GM18520 (cell line): ENCODE measurements around the gene TAGLN2.
"Not testable (repeated sequence)": the region's sequence is repeated elsewhere in the genome, so short reads cannot be mapped to it uniquely, and the experiment has no call there.

Source experiments
- ATAC-seq: cut with Tn5 transposase; IDR thresholded peaks from one replicate; pipeline ENCODE4 v1.9.1; 2021; ENCODE audit not compliant: unreplicated experiment

The TAGLN2 gene

GRCh38 chr1:159902541-159902940 is 22.8 kb downstream of the TAGLN2 start:
- ATAC-seq = no peak

DNA sequence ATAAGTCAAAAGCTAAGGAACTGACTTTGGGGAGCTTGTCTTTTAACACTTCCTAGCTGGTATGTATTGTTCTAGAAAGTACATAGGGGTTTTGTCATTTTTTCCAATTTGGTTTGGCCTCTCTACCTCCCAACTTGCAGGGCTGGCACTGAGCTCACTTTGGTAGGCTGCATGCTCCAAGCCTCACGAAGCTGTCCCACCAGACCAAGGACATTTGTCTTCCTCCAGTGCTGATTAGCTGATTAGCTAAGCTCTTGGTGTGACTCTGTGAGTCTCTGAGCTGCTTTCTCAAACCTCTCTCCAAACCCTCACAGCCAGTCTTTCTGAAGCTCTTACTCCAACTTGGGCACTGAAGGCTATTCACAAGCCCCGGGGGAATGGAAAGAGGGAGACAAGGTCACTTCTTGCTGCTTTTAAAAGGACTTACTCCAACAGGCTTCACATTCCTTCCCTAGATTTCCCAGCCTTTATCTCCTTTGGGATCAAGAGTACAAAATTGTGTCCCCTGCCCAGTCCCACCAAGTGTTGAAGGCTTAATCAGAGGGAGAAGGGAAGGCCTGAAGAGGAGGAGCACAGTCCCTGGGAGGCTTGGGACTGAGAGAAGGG is 24.4 kb downstream of the TAGLN2 start:
- ATAC-seq = no peak

DNA sequence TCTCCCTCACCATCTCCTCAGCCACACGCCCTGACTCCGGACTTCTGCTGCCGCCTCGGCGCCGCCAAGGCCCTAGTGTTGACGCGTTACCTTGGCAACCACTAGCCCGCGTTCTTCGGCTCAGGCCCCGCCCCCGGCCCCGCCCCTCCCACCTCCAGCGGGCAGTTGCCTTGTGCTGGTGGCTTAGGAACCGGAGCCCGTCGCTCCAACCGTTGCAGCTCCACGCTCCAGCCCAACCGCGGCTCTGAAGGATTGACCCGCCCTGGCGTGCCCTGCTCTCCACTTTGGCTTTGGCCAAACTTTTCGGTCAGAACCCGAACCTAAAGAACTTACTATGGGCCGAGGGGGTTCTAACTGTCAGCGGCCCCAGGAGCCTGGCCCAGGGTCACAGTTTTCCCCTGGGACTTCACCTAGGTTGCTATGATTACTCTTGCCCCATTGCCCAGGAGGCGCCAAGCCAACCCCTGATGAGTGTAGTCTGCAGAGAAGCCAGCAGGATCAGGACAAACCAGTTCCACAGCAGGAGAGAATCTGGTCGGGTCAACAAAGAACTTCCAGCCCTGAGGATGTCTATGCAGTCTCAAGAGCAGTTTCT is 25.1 kb downstream of the TAGLN2 start, which contains the start of gene CFAP45:
Gene CFAP45 (minus strand): TSS at position 80 of the 595 bp plus-strand sequence. CDS start 67 bp downstream, at position 13.
- no peak for ATAC-seq

GRCh38 chr1:159899634-159900033 is 25.7 kb downstream of the TAGLN2 start:
- ATAC-seq = not testable (repeated sequence)

- no peak for ATAC-seq
These were observed 26.8 kb downstream of the TAGLN2 start for GRCh38 chr1:159898527-159898926.

- no peak for ATAC-seq
These were observed 27.3 kb downstream of the TAGLN2 start for GRCh38 chr1:159897962-159898361.

- no peak for ATAC-seq
These were observed 28.8 kb downstream of the TAGLN2 start for GRCh38 chr1:159896546-159896930.

GRCh38 chr1:159895836-159896545 is 29.3 kb downstream of the TAGLN2 start:
- no peak for ATAC-seq

- no peak for ATAC-seq
These were observed 30.0 kb downstream of the TAGLN2 start for GRCh38 chr1:159895286-159895685.

- ATAC-seq = no peak
These were observed 32.4 kb downstream of the TAGLN2 start for GRCh38 chr1:159892944-159893343.

DNA sequence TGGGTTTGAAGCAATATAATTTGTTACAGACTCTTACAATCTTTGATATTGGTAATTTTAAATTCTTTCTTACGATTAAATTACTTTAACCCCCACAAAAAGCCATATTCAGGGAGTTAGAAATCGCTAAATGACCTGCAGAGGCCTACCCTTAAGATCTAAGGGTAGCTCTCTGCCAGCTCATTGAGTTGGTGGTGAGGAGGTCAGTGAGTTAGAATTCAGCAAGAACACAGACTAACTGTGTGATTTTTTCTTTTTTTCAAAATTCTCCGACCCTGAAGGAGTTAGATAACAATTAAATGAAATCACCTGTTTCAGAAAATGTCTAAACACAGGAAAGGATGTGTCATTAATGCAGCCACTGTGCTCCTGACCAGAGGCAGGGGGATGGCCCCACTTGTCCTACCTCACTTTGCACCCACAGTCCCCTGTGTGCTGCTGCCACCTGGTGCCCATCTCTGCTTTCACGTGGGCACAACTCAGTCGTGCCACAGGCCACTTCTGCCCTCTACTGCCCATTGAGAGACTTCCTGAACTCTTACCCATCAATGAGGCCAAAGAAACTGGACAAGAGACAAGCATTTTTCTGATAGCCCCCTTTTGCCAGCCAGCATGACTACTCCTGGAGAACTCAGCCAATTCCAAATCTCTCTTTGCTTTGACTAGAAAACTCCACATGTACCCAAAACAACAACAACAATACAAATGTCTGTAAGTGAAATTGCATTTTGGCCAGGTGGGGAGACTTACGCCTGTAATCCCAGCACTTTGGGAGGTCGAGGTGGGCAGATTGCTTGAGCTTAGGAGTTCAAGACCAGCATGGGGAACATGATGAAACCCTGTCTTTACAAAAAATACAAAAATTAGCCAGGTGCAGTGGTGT is 33.8 kb downstream of the TAGLN2 start:
- peak; percentile 81 for ATAC-seq

DNA sequence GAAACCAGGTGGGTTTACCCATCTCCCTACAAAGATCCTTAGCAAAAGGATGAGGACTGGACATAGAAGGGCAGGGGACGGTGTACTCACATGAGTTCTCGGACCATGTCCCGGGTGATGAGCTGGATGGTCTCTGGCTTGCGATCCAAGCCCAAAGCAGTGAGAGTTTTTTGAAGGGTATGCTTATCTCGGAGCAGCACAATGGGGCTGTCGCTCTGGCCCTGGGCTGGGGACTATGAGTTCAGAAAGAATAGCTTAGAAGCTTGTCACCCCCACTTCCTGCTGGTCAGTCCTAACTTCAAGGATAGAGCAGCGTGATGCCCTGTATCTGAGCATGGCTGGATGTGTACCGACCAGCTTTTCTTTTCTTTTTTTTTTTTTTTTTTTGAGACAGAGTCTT is 34.9 kb downstream of the TAGLN2 start:
- ATAC-seq = no peak

GRCh38 chr1:159889821-159890252 is 35.5 kb downstream of the TAGLN2 start:
- peak; percentile 75 for ATAC-seq

- no peak for ATAC-seq
These were observed 36.1 kb downstream of the TAGLN2 start for GRCh38 chr1:159889202-159889601.

- ATAC-seq = no peak
These were observed 41.0 kb downstream of the TAGLN2 start for GRCh38 chr1:159884296-159884695.

- no peak for ATAC-seq
These were observed 42.2 kb downstream of the TAGLN2 start for GRCh38 chr1:159883134-159883533.

DNA sequence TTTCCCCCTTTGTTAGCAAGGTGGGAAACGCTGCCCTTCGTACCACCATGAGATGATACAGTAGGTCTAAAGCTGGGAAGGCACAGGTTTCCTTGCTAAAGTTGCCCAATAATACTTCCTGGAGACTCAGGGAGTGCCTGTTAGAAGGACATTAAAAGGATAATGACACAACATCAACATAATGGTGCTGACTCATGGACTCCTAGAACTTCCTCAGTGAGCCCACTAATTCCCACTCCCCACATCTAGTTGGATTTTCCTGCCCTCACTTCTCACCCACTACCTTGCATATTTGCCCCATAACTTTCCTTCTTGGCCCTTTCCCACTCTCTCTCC is 42.8 kb downstream of the TAGLN2 start:
- ATAC-seq = no peak

DNA sequence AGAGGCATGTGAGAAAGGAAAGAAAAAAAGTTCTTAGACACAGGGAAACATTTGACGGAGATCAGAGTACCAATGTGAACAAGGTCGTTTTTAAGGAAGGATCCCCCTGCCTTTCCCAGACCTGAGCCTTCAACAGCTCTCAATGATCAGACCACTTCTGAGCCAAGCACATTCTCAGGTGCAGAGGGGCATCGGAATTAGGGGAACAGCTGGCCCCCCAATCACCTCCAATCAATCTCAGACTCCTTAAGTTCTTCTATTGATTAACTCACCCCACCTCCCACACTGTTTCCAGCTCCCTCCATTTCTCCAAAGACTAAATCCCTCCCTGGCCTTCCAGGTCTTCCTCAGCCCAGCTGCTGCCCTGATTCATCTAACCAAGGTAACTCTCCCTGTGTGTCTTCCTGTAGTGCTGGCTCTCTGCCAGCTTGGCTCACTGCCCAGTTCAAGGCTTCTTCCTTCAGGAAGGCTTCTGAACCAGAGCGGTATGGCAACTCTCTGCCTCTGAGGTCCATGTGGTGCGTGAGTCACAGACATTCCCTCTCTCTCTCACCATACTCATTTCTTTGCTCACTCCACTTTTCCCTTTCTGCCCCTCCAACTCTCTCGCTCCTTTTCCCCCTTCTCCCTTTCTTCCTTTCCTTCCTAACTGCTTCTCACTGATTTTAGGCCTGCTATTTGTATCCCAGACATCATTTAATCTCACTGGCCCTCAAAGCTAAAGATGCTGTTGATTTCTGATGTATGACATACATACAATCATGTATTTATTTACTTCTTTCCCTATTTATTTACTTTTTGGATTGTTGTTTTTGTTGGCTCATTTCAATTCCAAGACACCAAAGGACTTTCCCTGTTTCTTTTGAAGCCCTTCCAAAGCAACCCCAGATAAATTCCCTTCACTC is 43.4 kb downstream of the TAGLN2 start:
- no peak for ATAC-seq

- no peak for ATAC-seq
These were observed 44.9 kb downstream of the TAGLN2 start for GRCh38 chr1:159880430-159880829.

DNA sequence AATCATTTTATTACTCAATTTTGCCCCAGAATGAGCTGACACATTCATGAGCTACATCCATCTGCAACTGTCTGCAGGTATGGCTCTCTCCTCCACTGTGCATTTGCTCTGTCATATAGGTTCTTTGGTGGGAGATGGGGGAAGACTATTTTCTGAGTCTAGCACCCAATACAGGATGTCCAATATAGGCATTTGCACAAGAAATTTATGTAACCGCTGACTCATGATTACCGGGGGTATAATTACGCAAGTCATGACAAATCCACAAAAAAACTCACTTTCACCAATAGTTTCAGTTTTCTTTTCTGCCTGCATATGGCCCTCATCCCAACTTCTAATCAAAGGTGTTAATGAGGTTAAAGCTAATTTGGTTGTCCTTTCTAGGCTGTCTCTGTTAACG is 45.3 kb downstream of the TAGLN2 start:
- ATAC-seq = no peak
